HG03095 (cell line): ENCODE results near the gene NDC1.
"Not testable (repeated sequence)": the region's sequence is repeated elsewhere in the genome, so short reads cannot be mapped to it uniquely, and the experiment has no call there.

Source experiments
- ATAC-seq: cut with Tn5 transposase; IDR thresholded peaks from one replicate; pipeline ENCODE4 v1.9.1; 2021; ENCODE audit warnings: moderate library complexity; ENCODE audit not compliant: unreplicated experiment

Gene NDC1

GRCh38 chr1:53825306-53825705 lies 12.8 kb downstream of the NDC1 start:
- ATAC-seq: no peak

- ATAC-seq: no peak
These were observed 15.2 kb downstream of the NDC1 start for GRCh38 chr1:53822931-53823330.

- no peak for ATAC-seq
These were observed 16.7 kb downstream of the NDC1 start for GRCh38 chr1:53821380-53821779.

GRCh38 chr1:53819387-53819786 lies 18.7 kb downstream of the NDC1 start:
- ATAC-seq: no peak

GRCh38 chr1:53816584-53816983 lies 21.5 kb downstream of the NDC1 start:
- ATAC-seq: not testable (repeated sequence)

GRCh38 chr1:53815484-53815883 lies 22.6 kb downstream of the NDC1 start:
- ATAC-seq: not testable (repeated sequence)

- no peak for ATAC-seq
These were observed 26.7 kb downstream of the NDC1 start for GRCh38 chr1:53811414-53811851.

- ATAC-seq: no peak
These were observed 27.6 kb downstream of the NDC1 start for GRCh38 chr1:53810497-53810896.

- no peak for ATAC-seq
These were observed 28.1 kb downstream of the NDC1 start for GRCh38 chr1:53810007-53810406.

- ATAC-seq: no peak
These were observed 30.2 kb downstream of the NDC1 start for GRCh38 chr1:53807916-53808315.

- no peak for ATAC-seq
These were observed 33.1 kb downstream of the NDC1 start for GRCh38 chr1:53804791-53805505.

- no peak for ATAC-seq
These were observed 33.9 kb downstream of the NDC1 start for GRCh38 chr1:53804181-53804580.

GRCh38 chr1:53800621-53801020 lies 37.5 kb downstream of the NDC1 start:
- ATAC-seq: no peak

GRCh38 chr1:53799141-53799540 lies 39.0 kb downstream of the NDC1 start:
- no peak for ATAC-seq

GRCh38 chr1:53792806-53793205 lies 45.3 kb downstream of the NDC1 start:
- no peak for ATAC-seq

- no peak for ATAC-seq
These were observed 50.4 kb downstream of the NDC1 start for GRCh38 chr1:53787655-53788054.

- ATAC-seq: no peak
These were observed 55.0 kb downstream of the NDC1 start for GRCh38 chr1:53783056-53783455.

GRCh38 chr1:53781654-53782053 lies 56.4 kb downstream of the NDC1 start:
- ATAC-seq: no peak

GRCh38 chr1:53777272-53777671 lies 60.8 kb downstream of the NDC1 start:
- ATAC-seq: no peak

GRCh38 chr1:53771648-53772047 lies 66.4 kb downstream of the NDC1 start:
- ATAC-seq: no peak

GRCh38 chr1:53769780-53770179 lies 68.3 kb downstream of the NDC1 start:
- no peak for ATAC-seq

- ATAC-seq: no peak
These were observed 68.9 kb downstream of the NDC1 start for GRCh38 chr1:53769184-53769583.

GRCh38 chr1:53766831-53767405 lies 71.2 kb downstream of the NDC1 start:
- no peak for ATAC-seq
